ENCODE data around the gene SMC4.

Gene SMC4

GRCh38 chr3:160378331-160379109 is 20.9 kb upstream of the SMC4 start:
- CTCF ChIA-PET = interaction anchor here (0.8 to 1.0 kb wide), 2 partner anchors 12 to 16 kb away, joined by 3 to 4 read pairs; no protein-coding TSS in a partner anchor
- no peak for DNase-seq (ENCODE audit: extremely low spot score)
- TF ChIP-seq CTCF (IDR thresholded peaks at IDR 0.05; ENCODE audit: control extremely low read depth, extremely low read depth, low read depth, missing control alignments) = no peak
- POLR2A ChIA-PET = no interaction called here

- CTCF ChIA-PET = interaction anchor here (1.0 to 3.0 kb wide), 2 partner anchors 10 to 12 kb away, joined by 4 to 10 read pairs; no protein-coding TSS in a partner anchor
- no peak for DNase-seq (ENCODE audit: extremely low spot score)
- no peak for TF ChIP-seq CTCF (IDR thresholded peaks at IDR 0.05; ENCODE audit: control extremely low read depth, extremely low read depth, low read depth, missing control alignments)
- POLR2A ChIA-PET = no interaction called here
Measured at GRCh38 chr3:160379628-160380214, 19.7 kb upstream of the SMC4 start.

GRCh38 chr3:160381470-160381869 is 18.0 kb upstream of the SMC4 start:
- no peak for TF ChIP-seq CTCF (IDR thresholded peaks at IDR 0.05; ENCODE audit: control extremely low read depth, extremely low read depth, low read depth, missing control alignments)
- ChIA-PET CTCF (interaction anchor here (1.3 to 3.0 kb wide), 2 partner anchors 10 to 11 kb away, joined by 5 to 10 read pairs; no protein-coding TSS in a partner anchor), POLR2A (no interaction called here)

GRCh38 chr3:160384639-160385318 is 14.7 kb upstream of the SMC4 start:
- POLR2A ChIA-PET = no interaction called here
- no peak for DNase-seq (ENCODE audit: extremely low spot score)
- TF ChIP-seq CTCF (IDR thresholded peaks at IDR 0.05; ENCODE audit: control extremely low read depth, extremely low read depth, low read depth, missing control alignments) = no peak
- CTCF ChIA-PET = interaction anchor here (1.6 kb wide), 2 partner anchors 14 to 31 kb away, joined by 3 to 4 read pairs; no protein-coding TSS in a partner anchor

More at GRCh38 chr3:160381470-160381869, 18.0 kb upstream of the SMC4 start:
- no peak for DNase-seq (ENCODE audit: extremely low spot score)

- ChIA-PET CTCF (interaction anchor here (0.9 to 2.7 kb wide), 3 partner anchors 10 to 21 kb away, joined by 3 to 10 read pairs (median 3); no protein-coding TSS in a partner anchor), POLR2A (no interaction called here)
- no peak for DNase-seq (ENCODE audit: extremely low spot score)
- TF ChIP-seq CTCF (IDR thresholded peaks at IDR 0.05; ENCODE audit: control extremely low read depth, extremely low read depth, low read depth, missing control alignments) = no peak
Measured at GRCh38 chr3:160390565-160391138, 8.8 kb upstream of the SMC4 start.

- TF ChIP-seq CTCF (IDR thresholded peaks at IDR 0.05; ENCODE audit: control extremely low read depth, extremely low read depth, low read depth, missing control alignments) = no peak
- POLR2A ChIA-PET = no interaction called here
- CTCF ChIA-PET = interaction anchor here (0.7 to 2.7 kb wide), 6 partner anchors 10 to 230 kb away, joined by 3 to 10 read pairs (median 4); no protein-coding TSS in a partner anchor
Measured at GRCh38 chr3:160392798-160393197, 6.7 kb upstream of the SMC4 start.

More at GRCh38 chr3:160392798-160393197, 6.7 kb upstream of the SMC4 start:
- DNase-seq (ENCODE audit: extremely low spot score) = no peak
